ENCODE results near the gene E2F7. TPM values are rescaled to one million over a fixed set of nuclear protein-coding genes. Genes with fewer than 3 reads are reported as not detected.

Gene E2F7
- total RNA-seq, 4 donors from 2014 or later: 0.83 to 5.2 (median 1.9) TPM

DNA sequence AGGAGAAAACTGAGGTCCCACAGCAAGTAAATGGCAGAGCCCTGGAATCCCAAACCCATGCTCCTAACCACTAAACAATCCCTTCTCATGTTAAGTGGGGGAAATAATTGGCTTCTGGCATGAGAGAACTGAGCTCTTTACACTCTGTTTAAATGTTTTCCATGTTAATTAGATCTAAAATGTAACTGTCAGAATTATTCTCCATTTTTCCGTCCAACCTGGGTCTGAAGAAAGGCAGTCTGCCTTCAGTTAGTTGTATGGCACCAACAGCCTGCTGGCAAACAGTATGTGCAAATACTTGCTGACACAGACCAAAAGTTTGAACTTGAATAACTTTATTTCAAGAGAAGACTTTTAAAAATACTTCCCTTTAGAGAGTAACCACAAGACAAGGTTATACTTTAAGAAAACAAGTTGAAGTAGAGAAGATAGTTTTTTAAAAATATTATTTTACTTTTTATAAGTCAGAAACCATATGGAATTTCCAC, 59.7 kb downstream of the E2F7 start:
- H3K36me3 ChIP-seq: no peaks in the 10 kb centered on the region
- no peak overlapping the region for H3K27ac ChIP-seq
- no peak overlapping the region for H3K4me3 ChIP-seq
- peaks cover 10% of the 10 kb centered on the region for H3K4me1 ChIP-seq
- TF ChIP-seq CTCF (IDR thresholded peaks at IDR 0.05) (no peak), POLR2AphosphoS5 (IDR thresholded peaks at IDR 0.05) (no peak)
- H3K9me3 ChIP-seq: no peaks in the 10 kb centered on the region
- 86% methylated on average over 1 of the region's 1 CpG for WGBS
- no peaks in the 10 kb centered on the region for H3K27me3 ChIP-seq
- DNase-seq (ENCODE audit: low spot score in 2 of 2): no peak

DNA sequence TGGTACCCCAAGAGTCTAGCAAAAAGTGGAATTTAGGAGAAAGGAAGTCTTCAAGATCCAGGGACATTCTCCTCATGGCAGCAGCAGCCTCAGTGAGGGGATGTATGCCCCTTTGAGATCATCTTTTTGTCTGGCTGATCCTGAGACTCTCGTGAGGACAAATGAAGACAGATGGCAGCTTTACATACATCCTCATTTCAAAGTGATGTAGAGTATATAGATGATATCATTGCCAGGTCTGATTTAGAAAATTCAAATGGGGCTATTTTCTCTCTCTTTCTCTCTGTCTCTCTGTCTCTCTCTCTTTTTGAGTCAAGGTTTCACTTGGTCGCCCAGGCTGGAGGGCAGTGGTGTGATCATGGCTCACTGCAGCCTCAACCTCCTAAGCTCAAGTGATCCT, 61.5 kb downstream of the E2F7 start:
- Histone ChIP-seq H3K27me3 (no peaks in the 10 kb centered on the region), H3K4me3 (no peak overlapping the region), H3K36me3 (no peaks in the 10 kb centered on the region), H3K27ac (no peak overlapping the region), H3K9me3 (no peaks in the 10 kb centered on the region), H3K4me1 (peaks cover 10% of the 10 kb centered on the region)
- DNase-seq (ENCODE audit: low spot score in 2 of 2): no peak
- TF ChIP-seq EP300 (IDR thresholded peaks at IDR 0.05): no peak
- WGBS: 93% methylated on average over 2 of the region's 2 CpGs

DNA sequence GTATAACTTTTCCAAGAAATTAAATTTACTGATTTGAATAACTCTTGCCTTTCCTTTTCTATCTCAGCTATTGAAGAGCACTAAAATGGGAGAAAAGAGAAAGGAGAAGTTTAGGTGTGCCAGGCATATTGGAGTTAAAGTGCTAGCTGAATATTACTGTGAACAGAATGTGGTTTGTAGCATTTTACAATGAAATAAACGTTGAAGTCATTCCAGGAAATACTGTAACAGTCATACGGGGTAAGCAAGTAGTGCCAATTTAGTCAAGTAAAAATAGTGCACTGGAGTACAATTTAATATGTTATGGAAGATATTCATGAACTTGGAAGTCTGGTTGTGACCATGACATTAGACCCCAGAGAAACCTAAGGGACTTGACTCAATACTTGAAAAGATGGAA, 62.1 kb downstream of the E2F7 start:
- 3% methylated on average over 2 of the region's 2 CpGs for WGBS
- no peak for TF ChIP-seq CTCF (IDR thresholded peaks at IDR 0.05)
- no peak for TF ChIP-seq POLR2A (IDR thresholded peaks at IDR 0.05)
- no peak for TF ChIP-seq POLR2AphosphoS5 (IDR thresholded peaks at IDR 0.05)
- TF ChIP-seq EP300 (IDR thresholded peaks at IDR 0.05): no peak
- DNase-seq (ENCODE audit: low spot score in 2 of 2): no peak
- no peaks in the 10 kb centered on the region for H3K9me3 ChIP-seq
- no peaks in the 10 kb centered on the region for H3K27me3 ChIP-seq
- H3K27ac ChIP-seq: no peak overlapping the region
- H3K4me1 ChIP-seq: peaks cover 10% of the 10 kb centered on the region
- no peaks in the 10 kb centered on the region for H3K36me3 ChIP-seq
- no peak overlapping the region for H3K4me3 ChIP-seq

- no peak for DNase-seq (ENCODE audit: low spot score in 2 of 2)
- H3K9me3 ChIP-seq: no peaks in the 10 kb centered on the region
- no peaks in the 10 kb centered on the region for H3K27me3 ChIP-seq
- H3K4me3 ChIP-seq: no peak overlapping the region
- TF ChIP-seq EP300 (IDR thresholded peaks at IDR 0.05) (no peak), POLR2A (IDR thresholded peaks at IDR 0.05) (no peak), POLR2AphosphoS5 (IDR thresholded peaks at IDR 0.05) (no peak), CTCF (IDR thresholded peaks at IDR 0.05) (no peak)
- H3K4me1 ChIP-seq: peaks cover 10% of the 10 kb centered on the region
- no peaks in the 10 kb centered on the region for H3K36me3 ChIP-seq
- H3K27ac ChIP-seq: no peak overlapping the region
- WGBS: 98% methylated on average over 3 of the region's 3 CpGs
Measured at GRCh38 chr12:77002382-77002781, 63.0 kb downstream of the E2F7 start.

DNA sequence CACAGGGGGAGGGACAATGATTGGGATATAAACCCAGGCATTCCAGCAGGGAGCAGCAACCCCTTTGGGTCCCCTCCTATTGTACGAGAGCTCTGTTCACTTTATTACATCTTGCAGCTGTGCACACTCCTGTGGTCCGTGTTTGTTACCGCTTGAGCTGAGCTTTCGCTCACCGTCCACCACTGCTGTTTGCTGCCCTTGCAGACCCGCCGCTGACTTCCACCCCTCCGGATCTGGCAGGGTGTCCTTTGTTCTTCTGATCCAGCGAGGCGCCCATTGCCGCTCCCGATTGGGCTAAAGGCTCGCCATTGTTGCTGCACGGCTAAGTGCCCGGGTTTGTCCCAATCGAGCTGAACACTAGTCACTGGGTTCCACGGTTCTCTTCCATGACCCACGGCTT, 64.1 kb downstream of the E2F7 start:
- Histone ChIP-seq H3K27ac (no peak overlapping the region), H3K36me3 (no peaks in the 10 kb centered on the region), H3K4me3 (no peak overlapping the region), H3K27me3 (no peaks in the 10 kb centered on the region), H3K4me1 (peaks cover 10% of the 10 kb centered on the region), H3K9me3 (no peaks in the 10 kb centered on the region)
- no peak for DNase-seq (ENCODE audit: low spot score in 2 of 2)
- WGBS: 94% methylated on average over 18 of the region's 18 CpGs
- TF ChIP-seq POLR2A (IDR thresholded peaks at IDR 0.05): no peak
- TF ChIP-seq CTCF (IDR thresholded peaks at IDR 0.05): no peak
- no peak for TF ChIP-seq EP300 (IDR thresholded peaks at IDR 0.05)
- no peak for TF ChIP-seq POLR2AphosphoS5 (IDR thresholded peaks at IDR 0.05)

GRCh38 chr12:76998908-76999556, 66.3 kb downstream of the E2F7 start:
- no peak for DNase-seq (ENCODE audit: low spot score in 2 of 2)
- no peak overlapping the region for H3K27ac ChIP-seq
- no peaks in the 10 kb centered on the region for H3K9me3 ChIP-seq
- no peaks in the 10 kb centered on the region for H3K27me3 ChIP-seq
- TF ChIP-seq POLR2AphosphoS5 (IDR thresholded peaks at IDR 0.05) (no peak), EP300 (IDR thresholded peaks at IDR 0.05) (no peak), CTCF (IDR thresholded peaks at IDR 0.05) (no peak), POLR2A (IDR thresholded peaks at IDR 0.05) (no peak)
- 83% methylated on average over 2 of the region's 2 CpGs for WGBS
- no peak overlapping the region for H3K4me3 ChIP-seq
- no peaks in the 10 kb centered on the region for H3K36me3 ChIP-seq
- H3K4me1 ChIP-seq: no peaks in the 10 kb centered on the region
